Suprapubic skin (tissue), 4 donors: ENCODE measurements around the gene TGM2.

ENCODE experiments used
- CTCF ChIP-seq, 2 donors: fragments of 200-600 bp in 1 of 2; fragments of 450-650 bp in 1 of 2; sonication (generic) in 1 of 2; IDR thresholded peaks; one replicate each; pipeline ENCODE4 v1.5.1; 2016 to 2019; ENCODE audit warnings: antibody characterized with exemption in 2 of 2, mild to moderate bottlenecking in 1 of 2, moderate library complexity in 1 of 2
- POLR2A ChIP-seq, 2 donors: fragments of 450-650 bp; IDR thresholded peaks; one replicate each; pipeline ENCODE4 v1.6.1; 2017; ENCODE audit warnings: antibody characterized with exemption in 2 of 2, mild to moderate bottlenecking in 2 of 2, moderate library complexity in 2 of 2
- POLR2AphosphoS5 ChIP-seq, 3 donors: sonication (generic); formaldehyde crosslinking; IDR thresholded peaks; one replicate each; pipeline ENCODE4 v1.6.1; 2017; ENCODE audit warnings: antibody characterized with exemption in 3 of 3

DNA sequence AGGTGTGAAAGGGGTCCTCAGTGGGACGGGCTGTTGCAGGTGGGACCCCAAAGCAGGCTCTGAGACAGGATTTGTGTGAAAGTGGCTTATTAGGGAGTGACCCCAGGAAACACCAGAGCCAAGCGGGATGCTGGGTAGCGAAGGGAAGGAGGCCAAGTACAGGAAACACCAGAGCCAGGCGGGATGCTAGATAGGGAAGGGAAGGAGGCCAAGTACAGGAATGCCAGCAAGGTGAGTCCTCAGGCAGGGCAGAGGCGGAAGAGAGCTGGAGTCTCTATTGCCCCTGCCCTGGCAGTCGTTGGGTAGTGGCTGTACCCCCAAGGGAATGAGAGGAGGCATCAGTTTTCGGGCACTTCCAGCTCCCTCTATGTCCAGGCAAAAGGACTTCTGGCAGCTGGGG is 30.5 kb upstream of the TGM2 start:
- TF ChIP-seq CTCF (IDR thresholded peaks at IDR 0.05) = no peak
- no peak for TF ChIP-seq POLR2AphosphoS5 (IDR thresholded peaks at IDR 0.05)
- TF ChIP-seq POLR2A (IDR thresholded peaks at IDR 0.05) = no peak
